T1000 (cell line): Measurements from ENCODE around the gene FBXW5.

Experiments used
- DNase-seq: peaks from one replicate; lab custom pipeline; 2025; ENCODE audit warnings: mixed read lengths; lab: John Stamatoyannopoulos, UW

FBXW5 gene

DNA sequence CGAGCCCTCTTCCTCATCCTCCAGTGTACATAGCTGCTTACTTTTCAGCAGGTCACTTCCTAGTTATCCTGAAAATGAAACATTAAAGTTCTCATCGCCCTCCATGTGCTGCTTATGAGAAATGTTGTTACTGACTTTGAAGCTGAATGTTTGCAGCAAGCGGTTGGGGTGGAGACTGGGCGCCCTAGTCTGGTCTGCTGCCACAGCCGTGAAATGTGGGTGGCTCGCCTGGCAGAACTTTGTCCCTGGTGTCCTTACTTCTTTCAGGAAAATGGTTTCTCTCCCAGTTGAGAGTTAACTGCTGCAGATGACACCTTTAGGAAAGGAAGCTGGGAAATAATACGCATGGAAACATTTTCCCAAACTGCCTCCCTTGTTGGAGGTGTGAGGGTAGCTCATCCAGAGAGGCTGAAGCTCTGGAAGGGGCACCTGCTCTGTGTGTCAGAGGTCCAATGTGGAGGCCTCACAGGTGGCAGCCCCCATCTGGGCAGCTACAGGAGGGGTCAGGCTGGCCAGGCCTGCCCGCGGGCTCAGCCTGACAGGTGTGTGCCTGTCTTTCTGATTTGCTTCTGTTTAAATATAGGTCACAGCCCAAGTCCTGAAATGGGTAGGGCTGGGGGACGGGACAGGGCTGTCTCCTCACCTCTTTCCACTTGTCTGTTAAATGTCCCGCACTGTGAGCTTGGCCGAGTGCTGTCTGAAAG, 34.2 kb downstream of the FBXW5 start:
- DNase-seq: no peak

DNA sequence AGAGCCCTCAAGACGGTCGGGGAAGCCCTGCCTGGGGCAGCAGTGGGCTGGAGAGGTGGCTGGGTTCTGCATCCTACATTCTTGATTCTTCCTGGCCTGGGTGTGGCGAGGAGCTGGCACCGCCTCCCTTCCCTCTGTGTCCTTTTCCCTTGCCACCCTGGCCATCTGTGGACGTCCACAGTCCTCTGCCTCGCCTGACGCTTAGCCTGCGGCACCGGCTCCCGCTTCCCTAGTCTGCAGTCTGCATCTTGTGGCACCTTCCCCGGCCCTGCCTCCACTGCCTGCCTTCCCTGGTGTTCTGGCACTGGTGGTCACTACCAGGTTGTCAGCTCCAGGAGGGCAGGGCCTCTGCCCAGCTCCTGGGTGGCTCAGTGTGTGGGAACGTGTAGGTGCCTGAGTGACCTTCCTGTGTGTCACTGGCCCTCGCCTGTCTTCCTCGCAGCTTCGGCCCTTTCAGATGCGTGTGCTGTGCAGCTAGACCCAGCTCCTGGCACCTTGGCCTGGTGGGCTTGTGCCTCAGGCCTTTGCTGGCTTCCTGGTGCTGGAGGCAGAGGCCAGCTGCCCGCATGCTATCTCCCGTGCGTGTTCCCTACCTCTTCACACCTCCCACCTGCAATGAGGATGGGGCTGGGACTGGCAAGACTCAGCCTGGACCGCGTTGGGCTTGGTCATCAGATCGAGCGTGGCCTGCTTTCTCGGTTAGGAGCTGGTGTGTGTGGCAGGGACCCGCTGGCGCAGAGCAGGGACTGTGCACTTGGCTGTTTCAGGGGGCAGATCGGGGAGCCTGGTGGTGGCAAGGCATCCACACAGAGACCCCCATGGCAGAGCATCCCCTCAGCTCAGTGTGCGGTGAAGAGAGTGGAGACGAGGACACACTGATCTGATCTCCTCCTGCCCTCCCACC, 37.3 kb downstream of the FBXW5 start:
- DNase-seq: no peak

DNA sequence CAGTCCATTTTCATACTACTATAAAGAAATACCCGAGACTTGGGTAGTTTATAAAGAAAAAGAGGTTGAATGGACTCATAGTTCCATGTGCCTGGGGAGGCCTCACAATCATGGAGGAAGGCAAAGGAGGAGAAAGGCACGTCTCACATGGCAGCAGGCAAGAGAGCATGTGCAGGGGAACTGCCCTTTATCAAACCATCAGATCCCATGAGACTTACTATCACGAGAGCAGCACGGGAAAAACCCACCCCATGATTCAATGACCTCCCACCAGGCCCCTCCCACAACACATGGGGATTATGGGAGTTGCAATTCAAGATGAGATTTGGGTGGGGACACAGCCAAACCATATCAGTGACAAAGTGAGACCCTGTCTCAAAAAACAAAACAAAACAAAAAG, 38.3 kb downstream of the FBXW5 start:
- DNase-seq: no peak

DNA sequence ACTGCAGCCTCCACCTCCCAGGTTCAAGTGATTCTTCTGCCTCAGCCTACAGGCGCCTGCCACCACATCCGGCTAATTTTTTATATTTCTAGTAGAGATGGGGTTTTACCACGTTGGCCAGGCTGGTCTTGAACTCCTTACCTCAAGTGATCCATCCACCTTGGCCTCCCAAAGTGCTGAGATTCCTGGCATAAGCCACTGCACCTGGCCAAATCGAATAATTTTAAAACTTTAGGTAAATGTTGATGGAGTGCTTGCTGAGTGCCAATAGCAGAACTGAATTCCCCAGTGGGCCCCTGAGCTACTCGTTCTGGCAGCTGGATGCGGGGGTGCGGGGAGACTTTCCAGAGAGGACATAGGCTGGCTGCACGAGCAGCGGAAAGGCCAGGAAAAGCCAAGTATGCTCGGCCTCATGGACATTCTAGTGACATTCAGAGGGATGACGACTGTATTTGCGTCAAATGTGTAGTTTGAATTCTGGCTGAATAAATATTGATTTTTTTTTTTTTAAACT, 41.4 kb downstream of the FBXW5 start:
- no peak for DNase-seq

DNA sequence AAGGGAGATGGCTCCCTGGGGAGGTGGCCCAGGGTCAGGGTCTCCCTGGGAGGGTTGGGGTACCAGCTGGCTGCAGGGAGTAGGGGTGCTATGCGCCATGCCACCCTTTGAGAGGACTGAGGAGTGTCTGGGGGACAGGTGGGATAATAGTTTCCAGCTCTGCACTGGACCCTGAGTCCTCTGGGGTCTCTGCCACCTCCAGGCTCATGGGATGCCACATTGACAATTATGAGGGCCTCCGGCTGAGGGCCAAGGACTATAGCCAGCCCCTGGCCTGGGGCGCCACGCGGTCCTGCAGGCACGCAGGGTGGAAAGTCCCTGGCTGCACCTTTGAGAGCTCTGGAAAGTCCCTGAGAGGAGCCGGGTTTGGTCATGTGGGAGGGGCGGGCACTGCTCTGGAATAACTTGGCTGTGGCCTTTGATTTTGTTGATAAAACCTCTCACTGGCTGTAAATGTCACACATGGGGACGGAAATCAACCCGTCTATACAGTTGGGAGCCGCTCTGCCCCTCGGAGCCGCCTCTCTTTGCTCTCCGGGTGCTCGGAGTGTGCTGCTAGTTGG, 42.2 kb downstream of the FBXW5 start:
- DNase-seq: peak; percentile 77

DNA sequence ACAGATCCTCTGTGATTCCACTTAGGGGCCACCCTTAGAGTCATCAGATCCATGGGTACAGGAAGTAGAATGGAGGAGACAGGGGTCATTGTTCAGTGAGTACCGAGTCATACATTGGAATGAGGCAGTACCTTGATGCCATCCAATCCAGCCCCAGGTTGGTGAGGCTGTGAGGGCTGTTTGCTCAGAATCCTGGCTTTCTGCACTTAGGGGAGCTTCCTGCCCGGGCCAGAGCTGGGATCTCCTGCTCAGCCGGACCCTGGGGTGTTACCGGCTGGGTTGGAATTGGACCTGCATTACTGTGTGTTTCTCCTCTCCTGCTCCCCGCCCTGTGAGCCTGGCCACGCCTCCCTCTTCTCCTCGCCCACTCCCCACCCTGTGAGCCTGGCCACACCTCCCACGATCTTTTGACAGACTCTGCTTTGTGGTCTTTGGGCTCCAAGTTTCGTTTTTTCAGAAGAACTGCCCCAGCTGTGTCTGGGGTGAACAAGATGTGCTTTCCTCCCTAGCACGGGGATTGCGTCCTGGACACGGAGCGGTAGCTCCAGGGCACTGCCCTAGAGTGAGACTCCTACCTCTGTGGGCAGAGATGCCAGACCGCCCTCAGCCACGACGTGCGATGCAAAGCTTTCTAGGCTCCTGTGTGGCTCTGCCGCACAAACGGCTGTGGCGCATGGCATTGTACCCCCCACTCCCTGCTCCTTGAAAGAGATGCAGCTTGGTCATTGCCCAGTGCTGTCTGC, 42.9 kb downstream of the FBXW5 start:
- DNase-seq: peak; percentile 33

DNA sequence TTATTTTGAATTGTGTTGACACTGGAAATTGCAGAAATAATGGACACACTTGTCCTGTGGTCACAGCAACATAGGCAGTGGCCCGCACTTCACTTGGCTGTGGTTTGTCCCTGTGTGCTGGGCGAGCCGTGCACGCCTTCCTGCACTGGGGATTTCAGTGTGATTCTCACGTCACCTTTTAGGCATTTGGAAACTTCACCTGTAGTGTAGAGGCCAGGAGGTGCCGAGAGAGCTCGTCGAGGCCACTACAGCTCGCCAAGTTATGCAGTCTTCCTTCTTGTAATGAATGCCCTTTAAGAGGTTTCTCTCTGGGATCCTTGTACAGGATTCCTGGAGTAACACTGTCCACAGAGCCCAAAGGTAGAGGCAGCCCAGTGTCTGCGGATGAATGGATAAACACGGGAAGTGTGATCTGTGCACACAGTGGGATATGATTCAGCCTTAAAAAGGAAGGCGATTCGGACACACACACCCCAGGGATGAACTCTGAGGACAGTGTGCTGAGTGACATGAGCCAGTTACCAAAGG, 43.5 kb downstream of the FBXW5 start:
- no peak for DNase-seq

DNA sequence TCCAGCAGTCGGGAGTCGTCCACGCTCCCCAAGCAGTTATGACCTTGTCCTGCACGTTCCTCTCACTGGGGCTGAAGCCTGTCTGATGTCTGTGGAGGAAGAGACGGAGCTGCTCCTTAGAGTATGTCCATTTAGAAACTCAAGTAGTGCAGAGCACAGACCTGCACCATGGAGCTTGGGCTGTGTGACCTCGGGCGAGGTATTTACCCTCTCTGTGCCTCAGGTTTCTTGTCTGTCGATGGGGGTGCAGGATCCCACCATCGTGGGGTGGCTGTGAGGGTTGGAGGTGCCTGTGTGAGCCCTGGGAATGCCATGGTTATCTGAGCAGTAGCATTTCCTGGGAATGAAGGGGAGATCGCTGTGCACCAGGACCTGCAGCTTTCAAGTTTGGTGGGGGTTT, 44.0 kb downstream of the FBXW5 start:
- no peak for DNase-seq

DNA sequence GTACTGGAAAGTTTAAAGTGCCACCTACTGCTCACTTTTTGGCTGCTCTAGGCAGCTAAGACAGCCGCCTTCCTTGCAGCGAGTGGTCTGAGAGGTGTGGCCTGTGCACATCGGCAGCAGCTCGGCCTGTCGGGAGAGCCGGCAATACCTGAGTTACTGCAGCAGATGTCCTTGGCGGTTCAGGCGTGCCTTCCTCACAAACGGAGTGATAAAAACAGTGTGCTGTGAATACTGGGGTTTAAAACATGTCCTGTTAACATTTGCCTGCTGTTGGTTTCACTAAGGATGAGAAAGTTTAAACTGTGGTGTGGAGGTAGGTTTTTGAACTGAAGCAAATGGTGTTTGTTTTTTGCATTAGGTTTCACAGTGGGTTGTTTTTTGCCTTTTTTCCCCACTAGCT, 45.3 kb downstream of the FBXW5 start:
- no peak for DNase-seq

DNA sequence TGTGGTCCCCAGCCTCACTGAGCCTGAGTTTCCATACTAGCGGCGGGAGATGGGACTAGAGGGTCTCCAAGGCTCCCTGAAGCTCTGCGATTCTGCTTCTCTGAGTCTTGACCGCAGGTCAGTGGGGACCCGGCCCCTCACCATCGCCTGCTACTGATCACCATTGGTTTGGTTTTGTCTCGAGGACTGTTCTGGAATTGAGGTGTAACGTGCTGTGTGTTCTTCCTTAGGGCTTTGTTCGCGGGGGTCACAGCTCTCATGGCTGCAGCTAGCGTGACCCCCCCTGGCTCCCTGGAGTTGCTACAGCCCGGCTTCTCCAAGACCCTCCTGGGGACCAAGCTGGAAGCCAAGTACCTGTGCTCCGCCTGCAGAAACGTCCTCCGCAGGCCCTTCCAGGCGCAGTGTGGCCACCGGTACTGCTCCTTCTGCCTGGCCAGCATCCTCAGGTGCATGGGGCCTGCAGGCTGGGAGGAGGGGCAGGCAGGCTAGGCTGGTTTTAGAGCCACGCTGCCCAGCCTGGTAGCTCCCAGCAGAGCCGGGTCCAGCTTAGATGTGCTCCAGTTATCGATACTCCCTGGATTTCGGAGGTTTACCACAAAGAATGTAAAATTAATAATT, 45.9 kb downstream of the FBXW5 start:
- DNase-seq: no peak

DNA sequence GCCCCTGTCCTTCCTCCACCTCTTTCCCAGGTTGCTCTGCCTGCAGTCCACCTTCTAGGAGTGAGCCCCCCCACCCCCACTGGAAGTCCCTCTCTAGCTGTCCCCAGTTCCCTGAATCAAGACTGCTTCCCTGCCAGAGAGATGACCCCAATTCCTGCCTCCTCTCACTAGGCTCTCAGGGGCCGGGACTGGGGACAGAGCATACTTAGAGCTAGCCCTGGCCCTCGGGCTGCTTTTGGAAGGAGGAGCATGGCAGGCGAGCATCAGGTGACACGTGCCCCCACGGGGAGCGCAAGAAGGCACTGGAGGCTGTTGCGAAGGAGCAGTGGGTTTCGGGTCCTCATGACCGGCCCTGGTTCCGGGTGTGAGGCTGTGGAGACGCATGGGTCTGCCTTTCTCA, 48.5 kb downstream of the FBXW5 start:
- DNase-seq: no peak

DNA sequence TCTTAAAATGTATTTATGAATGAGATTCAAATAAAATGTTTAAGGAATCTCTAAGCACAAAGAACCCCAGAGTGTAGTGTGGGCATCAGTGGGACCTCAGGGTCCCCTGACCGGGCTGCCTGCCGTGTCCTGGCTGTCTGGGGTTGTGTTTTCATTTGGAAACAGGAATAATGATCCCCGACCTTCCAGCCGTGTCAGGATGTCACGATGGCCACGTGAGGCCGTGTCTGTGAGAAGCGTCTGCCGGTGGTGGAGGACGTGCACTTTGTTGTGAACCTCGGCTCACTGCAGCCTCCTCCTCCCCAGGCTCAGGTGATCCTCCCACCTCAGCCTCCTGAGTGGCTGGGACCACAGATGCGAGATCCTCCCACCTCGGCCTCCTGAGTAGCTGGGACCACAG, 53.9 kb downstream of the FBXW5 start:
- no peak for DNase-seq
